NCI-H446 treated with DMSO at 0.1 percent for 48 hours (cell line): ENCODE results near the gene SORCS3.

Experiments
- DNase-seq: peaks from one replicate; lab custom pipeline; 2025; lab: John Stamatoyannopoulos, UW

SORCS3 gene

GRCh38 chr10:104646146-104646545 is 5.1 kb downstream of the SORCS3 start:
- no peak for DNase-seq

- no peak for DNase-seq
These were observed 7.3 kb downstream of the SORCS3 start for GRCh38 chr10:104648421-104648820.

- DNase-seq = no peak
These were observed 9.0 kb downstream of the SORCS3 start for GRCh38 chr10:104650072-104650471.

- no peak for DNase-seq
These were observed 9.7 kb downstream of the SORCS3 start for GRCh38 chr10:104650635-104651331.

- no peak for DNase-seq
These were observed 15.9 kb downstream of the SORCS3 start for GRCh38 chr10:104657036-104657435.

- DNase-seq = no peak
These were observed 16.4 kb downstream of the SORCS3 start for GRCh38 chr10:104657457-104657856.

GRCh38 chr10:104658067-104658466 is 17.0 kb downstream of the SORCS3 start:
- DNase-seq = no peak

GRCh38 chr10:104659809-104660208 is 18.7 kb downstream of the SORCS3 start:
- no peak for DNase-seq

- DNase-seq = no peak
These were observed 22.0 kb downstream of the SORCS3 start for GRCh38 chr10:104663076-104663475.

- no peak for DNase-seq
These were observed 22.5 kb downstream of the SORCS3 start for GRCh38 chr10:104663563-104663962.

- DNase-seq = no peak
These were observed 23.1 kb downstream of the SORCS3 start for GRCh38 chr10:104664205-104664604.

GRCh38 chr10:104665174-104665573 is 24.1 kb downstream of the SORCS3 start:
- no peak for DNase-seq

GRCh38 chr10:104666106-104666505 is 25.0 kb downstream of the SORCS3 start:
- no peak for DNase-seq

- DNase-seq = no peak
These were observed 35.8 kb downstream of the SORCS3 start for GRCh38 chr10:104676874-104677273.

- no peak for DNase-seq
These were observed 37.6 kb downstream of the SORCS3 start for GRCh38 chr10:104678658-104679057.

- DNase-seq = no peak
These were observed 39.6 kb downstream of the SORCS3 start for GRCh38 chr10:104680467-104681401.

- no peak for DNase-seq
These were observed 40.4 kb downstream of the SORCS3 start for GRCh38 chr10:104681485-104681884.

- DNase-seq = no peak
These were observed 42.5 kb downstream of the SORCS3 start for GRCh38 chr10:104683567-104683966.

- DNase-seq = no peak
These were observed 45.7 kb downstream of the SORCS3 start for GRCh38 chr10:104686829-104687228.

- no peak for DNase-seq
These were observed 47.4 kb downstream of the SORCS3 start for GRCh38 chr10:104688251-104689042.

GRCh38 chr10:104689105-104689504 is 48.0 kb downstream of the SORCS3 start:
- no peak for DNase-seq

- no peak for DNase-seq
These were observed 48.5 kb downstream of the SORCS3 start for GRCh38 chr10:104689547-104689946.
